HG03066 (cell line): ENCODE results near the gene E2F1.
"Not testable (repeated sequence)": the region's sequence is repeated elsewhere in the genome, so short reads cannot be mapped to it uniquely, and the experiment has no call there.

Source experiments
- ATAC-seq: cut with Tn5 transposase; IDR thresholded peaks from one replicate; pipeline ENCODE4 v1.9.1; 2021; ENCODE audit warnings: low read depth; ENCODE audit not compliant: unreplicated experiment

The E2F1 gene

DNA sequence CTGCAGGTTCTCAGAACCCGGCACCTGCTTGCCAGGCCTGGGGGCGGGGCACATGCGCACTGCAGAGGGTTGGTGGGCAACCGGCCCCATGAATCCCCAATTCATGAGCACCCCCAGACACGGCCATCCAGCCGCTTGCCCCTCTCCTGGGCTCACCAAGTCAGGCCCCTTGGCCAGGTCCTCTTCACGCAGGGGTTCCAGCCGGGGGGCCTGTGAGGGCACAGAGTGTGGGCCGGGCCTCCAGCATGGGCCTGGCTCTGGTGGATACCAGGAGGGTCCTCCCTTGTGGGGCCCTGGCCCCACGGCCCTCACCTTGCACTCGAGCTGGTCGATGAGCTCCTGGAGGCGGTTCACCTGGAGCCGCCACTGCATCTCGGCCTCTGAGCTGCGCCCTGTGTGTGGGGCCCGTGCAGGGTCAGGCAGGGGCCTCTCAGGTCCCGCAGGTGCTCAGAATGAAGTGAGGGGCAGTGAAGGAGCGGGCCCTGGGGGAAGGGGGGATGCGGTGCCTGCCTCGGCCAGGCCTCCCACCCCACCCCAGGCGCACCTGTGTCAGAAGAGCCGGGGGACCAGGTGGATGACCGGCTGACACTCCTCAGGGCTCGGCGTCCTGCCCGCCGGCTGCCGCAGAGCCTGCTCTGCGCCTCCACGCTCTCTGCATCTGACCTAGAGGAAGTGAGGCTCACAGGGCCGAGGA, 26.7 kb downstream of the E2F1 start:
- ATAC-seq, result no peak

DNA sequence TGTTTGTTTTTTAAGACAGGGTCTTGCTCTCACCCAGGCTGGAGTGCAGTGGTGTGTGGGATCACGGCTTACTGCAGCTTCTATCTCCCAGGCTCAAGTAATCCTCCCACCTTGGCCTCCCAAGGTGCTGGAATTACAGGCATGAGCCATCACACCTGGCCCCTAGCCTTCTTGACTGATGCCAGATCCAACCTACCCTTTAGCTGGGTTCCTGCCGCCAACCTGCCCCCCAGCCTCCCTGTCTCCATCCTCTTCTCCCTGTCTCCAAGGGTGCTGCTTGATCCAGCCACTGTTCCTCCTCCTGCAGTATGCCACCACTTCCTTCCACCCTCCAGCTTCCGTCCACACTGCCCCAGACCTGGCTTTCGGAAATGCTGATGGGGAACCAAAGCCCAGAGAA, 27.3 kb downstream of the E2F1 start:
- no peak for ATAC-seq

DNA sequence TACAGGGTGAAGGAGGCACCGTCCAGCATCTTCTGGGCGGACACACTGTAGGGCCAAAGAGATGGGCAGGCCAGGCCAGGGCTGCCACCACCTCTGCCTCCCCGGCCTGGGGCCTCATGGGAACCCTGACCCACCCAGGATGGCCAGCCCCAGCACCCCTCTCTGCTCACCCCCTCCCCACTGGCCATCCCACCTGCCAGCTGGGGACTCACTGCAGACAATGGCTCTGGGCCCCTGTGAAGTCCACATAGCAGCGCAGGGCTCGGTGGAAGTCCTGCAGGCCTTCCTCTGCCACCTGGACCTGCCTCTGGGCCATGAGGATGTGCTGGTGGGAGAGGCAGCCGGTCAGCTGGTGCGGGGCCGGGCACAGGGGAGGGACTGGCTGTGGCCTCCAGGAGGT, 27.7 kb downstream of the E2F1 start:
- no peak for ATAC-seq

DNA sequence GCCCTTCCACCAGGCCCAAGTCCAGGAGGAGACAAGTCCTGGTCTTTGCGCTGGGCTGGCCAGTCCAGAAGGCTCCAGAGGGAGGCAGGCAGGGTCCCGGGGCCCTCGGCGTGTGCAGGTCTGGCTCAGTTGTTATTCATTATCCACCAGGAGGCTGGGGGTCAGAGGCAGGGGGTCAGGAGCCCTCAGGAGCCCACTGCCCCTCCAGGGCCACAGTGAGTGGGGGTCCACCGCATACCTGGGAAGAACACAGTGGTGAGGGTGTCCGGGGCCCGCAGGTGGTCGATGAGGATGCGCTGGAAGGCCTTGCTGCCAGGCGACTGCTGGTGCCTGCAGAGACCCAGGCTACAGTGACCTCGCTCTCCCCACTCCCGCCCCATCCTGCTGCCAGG, 28.5 kb downstream of the E2F1 start:
- no peak for ATAC-seq

DNA sequence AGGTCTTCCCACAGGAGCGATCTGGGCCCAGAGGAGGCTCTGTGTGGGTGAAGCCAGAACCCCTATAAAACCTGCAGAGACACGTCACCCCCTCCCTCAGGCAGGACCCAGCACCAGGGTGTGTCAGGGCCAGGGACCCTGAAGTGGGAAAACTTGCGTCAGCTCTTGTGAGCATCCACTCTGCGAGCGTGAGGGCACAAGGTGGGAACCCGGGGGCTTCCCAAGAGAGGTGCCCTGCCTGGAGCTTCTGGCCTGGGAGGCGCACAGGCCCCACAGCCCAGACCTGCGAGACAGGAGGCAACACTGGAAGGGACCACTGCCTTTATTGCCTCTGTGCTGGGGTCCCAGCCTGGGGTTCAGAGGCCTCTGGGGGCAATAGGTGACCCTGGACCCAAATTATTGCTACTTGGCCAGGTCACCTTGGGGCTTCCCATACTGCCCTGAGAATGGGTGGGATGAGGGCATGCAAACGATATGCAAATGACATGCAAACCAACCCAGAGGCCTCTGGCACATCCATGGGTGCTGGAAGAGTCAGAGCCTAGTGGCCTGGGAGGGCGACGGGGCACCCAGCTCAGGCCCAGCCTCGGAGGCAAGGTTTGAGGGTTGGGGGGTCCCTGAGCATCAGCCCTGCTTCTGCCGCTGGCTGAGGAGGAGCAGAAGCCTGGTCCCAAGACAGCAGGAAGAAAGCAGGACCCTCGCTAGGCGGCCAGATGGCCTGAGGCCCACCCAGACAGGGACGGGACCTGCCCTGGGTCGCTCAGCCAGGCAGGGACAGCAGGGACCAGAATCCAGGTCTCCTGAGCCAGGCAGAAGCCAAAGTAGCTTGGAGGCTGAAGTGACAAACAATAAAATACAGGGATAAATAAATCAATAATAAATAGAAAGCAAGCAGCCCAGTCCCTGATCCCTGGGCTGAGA, 29.1 kb downstream of the E2F1 start:
- no peak for ATAC-seq

DNA sequence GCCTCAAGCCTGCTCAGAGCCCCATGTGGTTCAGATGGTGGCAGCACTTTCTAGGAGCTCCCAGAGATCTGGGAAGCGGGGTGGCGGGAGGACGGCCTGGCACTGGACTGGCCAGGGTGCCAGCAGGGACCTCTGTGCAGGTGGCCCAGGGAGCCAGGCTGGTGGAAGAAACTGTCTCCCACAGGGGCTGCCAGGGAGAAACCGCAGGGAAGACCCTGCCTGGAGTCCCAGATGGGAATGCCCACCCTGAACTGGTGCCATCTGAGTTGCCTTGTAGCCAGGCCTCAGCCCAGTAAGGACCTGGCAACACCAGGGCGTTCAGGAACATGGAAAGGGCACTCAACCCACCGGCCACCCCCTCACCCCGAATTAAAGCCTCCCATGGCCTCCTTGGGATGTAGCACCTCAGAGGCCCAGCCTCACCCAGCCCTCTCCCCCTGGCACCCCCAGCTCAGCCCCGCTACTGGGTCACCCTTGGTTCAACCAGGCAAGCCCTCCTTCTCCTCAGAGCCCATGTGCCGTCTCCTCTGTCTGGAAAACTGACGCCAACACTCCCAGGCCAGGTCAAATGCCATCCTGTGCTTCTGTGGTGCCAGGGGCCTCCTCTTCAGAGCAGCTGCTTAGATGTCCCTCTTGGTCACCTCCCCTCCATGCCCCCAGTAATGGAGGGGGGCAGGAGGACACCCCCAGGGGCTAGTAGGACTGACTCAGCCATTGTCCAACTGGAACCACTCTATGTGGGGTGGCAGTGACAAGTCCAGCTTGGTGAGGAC, 30.0 kb downstream of the E2F1 start:
- ATAC-seq, result no peak

DNA sequence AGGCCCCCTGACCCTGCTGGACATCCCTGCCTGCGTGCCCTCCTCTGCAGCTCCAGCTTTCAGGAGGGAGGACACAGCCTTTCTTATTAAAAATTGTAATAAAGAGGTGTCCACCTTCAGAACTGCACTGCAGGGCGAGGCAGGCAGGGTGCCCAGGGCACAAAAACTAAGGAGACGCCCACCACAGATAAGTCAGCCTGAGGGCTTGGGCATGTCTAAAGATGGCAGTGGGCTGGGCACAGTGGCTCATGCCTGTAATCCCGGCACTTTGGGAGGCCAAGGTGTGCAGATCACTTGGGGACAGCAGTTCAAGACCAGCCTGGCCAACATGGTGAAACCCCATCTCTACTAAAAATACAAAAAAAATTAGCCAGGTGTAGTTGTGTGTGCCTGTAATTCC, 31.0 kb downstream of the E2F1 start:
- no peak for ATAC-seq

DNA sequence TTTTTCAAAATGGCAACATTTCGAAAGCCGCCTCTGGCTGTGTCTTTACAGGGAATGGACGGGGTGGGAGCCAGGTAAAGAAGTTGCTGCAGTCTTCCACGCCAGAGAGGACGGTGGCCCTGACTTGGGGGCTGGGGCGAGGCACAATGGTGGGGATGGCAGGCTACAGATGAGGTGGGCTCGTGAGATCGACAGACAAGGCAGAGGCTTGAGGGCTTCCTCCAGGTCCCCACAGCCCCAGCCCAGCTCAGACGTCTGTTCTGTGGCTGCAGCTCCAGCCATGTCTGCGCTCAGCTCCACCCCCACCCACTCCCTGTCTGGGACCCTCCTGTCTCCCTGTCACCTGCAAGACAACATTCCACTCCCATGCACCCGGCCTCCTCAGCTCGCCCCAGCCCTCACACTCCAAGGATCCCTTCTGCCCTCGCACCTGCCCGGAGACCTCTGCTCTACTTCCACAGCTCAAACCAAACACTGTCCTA, 31.5 kb downstream of the E2F1 start:
- no peak for ATAC-seq

DNA sequence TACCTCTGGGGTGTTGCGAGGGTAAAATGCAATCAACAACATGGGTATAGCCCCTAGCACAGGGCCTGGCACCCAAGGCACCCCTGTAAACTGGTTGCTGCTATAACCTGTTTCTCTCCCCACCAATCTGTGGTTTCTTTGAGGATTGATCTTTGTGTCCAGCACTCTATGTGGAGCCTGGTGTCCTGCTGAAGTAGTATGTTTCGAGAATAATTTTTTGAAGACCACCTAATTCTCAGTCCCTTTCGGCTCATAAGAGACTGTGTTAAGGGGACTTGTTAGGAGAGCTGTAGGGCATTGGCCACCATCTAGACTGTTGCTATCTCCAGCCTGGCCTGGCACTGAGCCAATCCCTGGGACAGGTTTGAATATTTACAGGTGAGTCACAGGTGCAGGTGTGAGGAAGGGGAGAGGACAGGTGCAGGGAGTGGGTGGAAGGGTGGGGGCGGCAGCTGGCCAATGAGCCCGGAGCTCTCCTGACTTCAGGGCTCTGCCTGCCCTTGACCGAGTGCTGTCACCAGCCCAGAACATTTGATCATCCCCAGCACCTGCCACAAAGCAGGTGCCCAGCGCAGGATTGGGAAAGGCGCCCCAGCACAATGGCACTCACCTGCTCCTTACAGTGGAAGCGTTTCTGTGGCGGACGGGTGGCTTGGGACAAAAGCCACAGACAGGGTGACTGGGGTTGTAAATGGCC, 32.1 kb downstream of the E2F1 start:
- ATAC-seq, result no peak

DNA sequence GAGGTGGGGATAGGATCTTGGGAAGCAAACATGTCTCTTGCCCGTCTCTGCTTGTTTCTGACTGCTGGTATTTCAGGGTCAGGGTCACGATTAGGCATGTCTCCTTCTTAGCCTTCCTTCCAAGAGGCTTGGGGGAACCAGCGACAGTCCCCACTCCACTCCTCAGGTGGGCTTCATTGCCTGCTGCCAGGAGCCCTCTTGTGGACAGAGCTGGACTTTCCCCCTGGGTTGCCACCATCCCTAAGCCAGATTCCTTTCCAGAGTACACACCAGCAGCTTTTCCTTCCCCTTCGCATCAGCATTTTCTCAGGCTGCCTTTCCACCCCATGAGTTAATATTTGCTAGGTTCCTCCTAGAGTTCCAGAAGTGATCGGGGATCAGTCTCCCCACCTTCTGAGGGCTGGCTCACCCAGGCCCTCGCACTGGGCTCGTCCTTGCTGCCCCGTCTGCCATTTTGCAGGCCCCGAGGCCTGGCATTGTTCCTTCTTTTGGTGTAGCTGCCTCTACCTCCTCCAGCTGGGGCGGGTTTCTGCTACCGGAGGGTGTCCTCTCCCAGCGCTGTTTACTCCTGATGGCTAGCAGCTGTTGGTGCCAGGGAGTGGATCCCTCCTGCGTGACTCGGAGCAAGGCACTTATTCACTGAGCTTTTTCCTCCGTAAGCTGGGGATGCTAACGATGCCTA, 32.8 kb downstream of the E2F1 start:
- ATAC-seq, result no peak

DNA sequence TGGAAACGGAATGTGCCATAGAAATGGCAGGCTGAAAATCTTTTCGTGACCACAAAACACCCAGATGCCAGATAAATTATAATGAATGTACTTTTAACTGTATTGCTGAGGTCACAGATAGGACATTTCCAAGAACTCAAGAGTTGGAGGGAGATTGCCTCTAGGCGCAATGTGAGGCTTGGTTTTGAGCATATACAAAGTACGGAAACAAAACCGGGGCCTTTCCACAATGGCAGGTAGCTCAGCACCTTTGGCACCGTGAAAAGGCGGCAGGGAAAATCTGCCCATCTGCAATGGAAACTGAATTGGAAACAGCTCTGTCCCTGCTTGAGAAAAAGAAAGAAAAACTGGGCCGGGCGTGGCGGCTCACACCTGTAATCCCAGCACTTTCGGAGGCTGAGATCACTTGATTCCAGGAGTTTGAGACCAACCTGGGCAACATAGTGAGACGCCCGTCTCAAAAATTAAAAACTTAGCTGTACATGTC, 34.6 kb downstream of the E2F1 start:
- ATAC-seq, result no peak

DNA sequence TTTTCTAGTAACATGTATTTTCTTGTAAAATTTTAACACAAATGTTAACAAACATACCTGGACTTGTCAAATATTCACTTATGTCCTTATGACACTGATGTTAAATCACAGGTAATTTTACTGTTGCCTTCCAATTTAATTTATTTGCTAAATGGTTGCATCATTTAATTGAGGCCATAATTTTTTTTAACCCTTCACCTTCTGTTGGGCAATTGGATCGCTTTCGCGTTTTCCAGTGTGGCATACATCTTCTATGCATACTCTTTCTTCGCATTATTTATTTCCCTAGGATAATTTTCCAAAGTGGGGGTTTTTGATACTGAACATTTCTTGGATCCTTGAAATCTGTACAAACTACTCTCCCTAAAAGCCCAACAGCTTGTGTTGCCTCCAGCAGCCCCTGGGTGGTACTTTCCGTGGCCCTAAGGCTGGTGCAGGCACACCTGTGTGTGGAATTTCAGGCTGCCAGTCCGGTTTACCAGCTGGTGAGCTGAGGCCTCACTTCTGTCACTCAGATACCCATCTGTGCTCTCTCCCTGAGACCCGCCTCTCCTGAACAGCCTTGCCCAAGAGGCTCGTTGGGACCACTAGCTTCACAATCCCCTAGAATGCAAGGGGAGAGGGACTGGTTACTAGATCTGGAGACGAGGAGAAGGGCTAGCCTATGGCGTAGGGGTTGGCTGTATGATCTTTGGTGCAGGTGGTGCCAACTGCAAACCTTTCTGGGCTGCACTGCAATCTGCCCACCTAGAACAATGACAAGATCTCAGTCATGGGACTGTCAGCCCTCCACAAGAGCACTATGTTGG, 35.2 kb downstream of the E2F1 start:
- ATAC-seq, result no peak

DNA sequence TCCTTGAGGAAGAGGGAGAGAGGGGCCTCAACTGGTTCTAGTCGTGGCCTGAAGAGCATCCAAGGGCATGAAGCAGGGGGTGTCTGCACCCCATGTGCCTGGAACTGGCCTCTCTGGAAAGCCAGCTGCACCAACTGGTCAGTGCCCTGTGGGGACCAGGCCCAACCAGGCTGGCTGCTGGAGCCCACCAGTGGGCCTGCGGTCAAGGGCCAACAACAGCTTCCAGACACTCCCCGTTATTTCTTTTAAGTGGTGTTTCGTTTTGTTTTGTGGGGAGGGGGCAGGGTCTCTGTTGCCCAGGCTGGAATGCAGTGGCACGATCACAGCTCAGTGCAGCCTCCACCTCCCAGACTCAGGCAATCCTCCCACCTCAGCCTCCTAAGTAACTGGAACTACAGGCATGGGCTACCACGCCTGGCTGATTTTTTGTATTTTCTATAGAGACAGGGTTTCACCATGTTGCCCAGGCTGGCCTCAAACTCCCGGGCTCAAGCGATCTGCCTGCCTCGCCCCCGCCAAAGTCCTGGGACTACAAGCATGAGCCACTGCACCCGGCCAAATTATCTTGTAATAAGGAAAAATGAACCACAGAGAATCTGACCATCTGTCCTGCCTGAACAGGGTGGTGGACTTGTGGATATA, 36.0 kb downstream of the E2F1 start:
- ATAC-seq, result no peak

DNA sequence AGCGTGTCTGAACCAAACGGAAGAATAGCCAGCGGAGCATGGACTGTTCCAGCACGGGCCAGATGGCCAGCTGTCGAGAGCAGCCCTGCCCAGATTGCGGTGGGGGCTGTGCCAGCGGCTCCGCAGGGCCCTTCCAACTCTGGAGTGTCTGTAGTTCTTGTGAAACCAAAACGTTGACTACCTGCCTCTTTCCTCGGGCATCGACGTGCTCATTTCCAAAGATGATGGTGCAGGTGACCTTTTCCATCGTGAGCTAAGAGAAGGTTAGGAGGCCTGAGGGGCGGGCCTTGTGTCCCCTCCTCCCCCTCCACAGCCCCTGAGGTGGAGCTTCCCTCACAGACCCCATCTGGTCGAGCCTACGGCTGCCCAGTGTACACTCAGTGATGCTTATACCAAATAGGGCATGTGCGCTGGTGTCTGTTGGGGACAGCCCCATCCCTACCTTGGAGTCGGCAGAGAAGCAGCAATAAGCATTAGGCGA, 36.9 kb downstream of the E2F1 start:
- ATAC-seq, result no peak

DNA sequence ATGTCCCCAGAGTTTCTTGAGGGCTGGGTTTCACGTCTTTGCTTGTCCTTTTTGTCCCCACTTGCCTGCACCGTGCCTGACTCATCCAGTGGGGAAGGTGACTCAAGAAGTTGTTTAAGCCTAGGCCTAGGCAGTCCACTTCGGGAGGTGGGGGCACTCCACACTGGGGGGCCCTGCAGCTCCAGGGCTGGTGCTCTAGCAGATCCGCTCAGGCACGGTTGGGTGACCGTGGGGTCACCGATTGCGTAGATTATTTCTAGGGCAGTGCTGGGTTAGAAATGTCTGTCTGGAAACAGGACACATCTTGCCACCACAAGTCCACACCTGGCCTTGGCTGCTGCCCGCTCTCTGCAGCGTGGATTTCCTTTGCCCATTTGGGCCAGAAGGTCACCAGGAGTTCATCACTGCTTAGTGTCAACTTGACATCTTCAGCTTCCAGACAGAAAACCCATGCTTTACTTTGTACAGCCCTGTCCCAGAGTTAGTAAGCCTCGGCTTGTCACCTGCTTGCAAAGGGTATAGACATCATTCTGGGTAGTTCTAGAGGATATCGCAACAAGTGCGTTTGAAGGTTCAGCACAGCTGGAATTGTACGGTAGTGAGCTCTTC, 37.7 kb downstream of the E2F1 start:
- no peak for ATAC-seq

DNA sequence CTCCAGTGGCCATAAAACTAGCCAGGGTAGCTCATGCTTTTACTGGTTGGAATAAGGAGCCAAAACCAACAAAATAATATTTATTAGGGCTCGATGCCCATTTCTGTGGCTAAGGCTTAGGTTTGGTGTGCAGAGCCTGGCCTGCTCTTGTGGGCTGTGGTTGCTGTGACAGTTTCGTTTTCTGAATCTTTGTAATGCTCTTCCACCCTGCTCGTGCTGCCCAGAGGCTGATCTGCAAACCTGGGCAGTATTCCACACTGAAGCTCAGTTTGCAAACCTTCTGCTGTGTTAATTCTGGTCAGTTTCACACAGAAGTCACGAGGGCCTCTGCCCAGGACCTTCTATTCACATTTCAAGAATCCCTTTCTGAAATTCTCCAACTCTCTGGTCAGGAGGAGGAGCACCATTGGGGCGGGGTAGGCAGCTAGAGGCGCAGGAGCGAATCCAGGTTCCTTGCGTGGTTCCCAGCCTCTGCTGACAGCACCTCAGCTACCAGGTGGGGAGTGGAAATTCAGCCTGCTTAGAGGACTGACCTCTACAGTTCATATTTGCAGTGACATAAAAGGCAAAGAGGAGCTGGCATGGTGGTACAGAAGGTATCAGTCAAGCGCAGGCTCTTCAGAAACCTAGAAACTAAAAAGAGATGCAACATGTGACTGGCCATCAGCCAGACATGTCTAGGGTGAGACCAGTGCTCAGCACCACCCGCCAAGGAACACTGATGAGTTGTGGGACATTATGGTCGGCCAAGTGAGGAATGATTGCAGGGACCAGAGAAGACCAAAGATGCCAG, 38.4 kb downstream of the E2F1 start:
- ATAC-seq, result no peak

DNA sequence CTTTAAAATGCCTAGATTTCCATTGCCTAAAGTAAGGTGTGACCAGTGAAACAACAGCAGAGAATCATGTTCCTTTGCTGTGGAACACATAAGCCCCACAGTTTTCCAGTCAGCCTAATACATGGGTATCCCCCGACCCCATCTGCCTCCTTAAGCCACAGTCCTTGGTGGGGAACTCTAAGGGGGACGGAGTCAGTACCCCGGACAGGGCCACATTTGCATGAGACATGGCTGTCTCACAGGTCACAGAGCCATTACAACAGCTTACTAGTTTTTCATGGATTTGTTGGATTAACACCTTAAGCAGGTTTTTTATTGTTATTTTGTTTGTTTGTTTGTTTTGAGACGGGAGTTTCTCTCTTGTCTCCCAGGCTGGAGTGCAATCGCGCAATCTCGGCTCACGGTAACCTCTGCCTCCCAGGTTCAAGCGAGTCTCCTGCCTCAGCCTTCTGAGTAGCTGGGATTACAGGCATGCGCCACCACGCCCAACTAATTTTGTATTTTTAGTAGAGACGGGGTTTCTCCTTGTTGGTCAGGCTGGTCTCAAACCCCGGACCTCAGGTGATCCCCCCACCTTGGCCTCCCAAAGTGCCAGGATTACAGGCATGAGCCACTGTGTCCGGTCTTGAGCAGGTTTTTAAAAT, 39.1 kb downstream of the E2F1 start:
- ATAC-seq, result not testable (repeated sequence)
